HG03558 (cell line): ENCODE results near the gene GNG13.
"Not testable (repeated sequence)": the region's sequence is repeated elsewhere in the genome, so short reads cannot be mapped to it uniquely, and the experiment has no call there.

ENCODE experiments used
- ATAC-seq: cut with Tn5 transposase; IDR thresholded peaks from one replicate; pipeline ENCODE4 v1.9.1; 2021; ENCODE audit warnings: moderate number of reproducible peaks; ENCODE audit not compliant: unreplicated experiment; ENCODE audit errors: extremely low read depth

Gene GNG13

GRCh38 chr16:764848-765487 lies 35.6 kb downstream of the GNG13 start:
- no peak for ATAC-seq

- no peak for ATAC-seq
Measured at GRCh38 chr16:764184-764750, 36.3 kb downstream of the GNG13 start.

- ATAC-seq: no peak
Measured at GRCh38 chr16:763369-764183, 37.0 kb downstream of the GNG13 start.

GRCh38 chr16:762595-763268 lies 37.8 kb downstream of the GNG13 start:
- no peak for ATAC-seq

- no peak for ATAC-seq
Measured at GRCh38 chr16:761625-762513, 38.7 kb downstream of the GNG13 start.

GRCh38 chr16:760545-761343 lies 39.8 kb downstream of the GNG13 start, which contains the start of gene MSLN:
MSLN (plus strand) TSS chr16:760734; CDS start chr16:762681, 1,947 bp downstream.
- ATAC-seq: no peak

- no peak for ATAC-seq
Measured at GRCh38 chr16:760065-760464, 40.5 kb downstream of the GNG13 start.

- ATAC-seq: no peak
Measured at GRCh38 chr16:759110-759910, 41.2 kb downstream of the GNG13 start.

- no peak for ATAC-seq
Measured at GRCh38 chr16:756428-756827, 44.1 kb downstream of the GNG13 start.

- ATAC-seq: no peak
Measured at GRCh38 chr16:754656-755055, 45.9 kb downstream of the GNG13 start.

GRCh38 chr16:754121-754607 lies 46.4 kb downstream of the GNG13 start:
- ATAC-seq: not testable (repeated sequence)

- ATAC-seq: no peak
Measured at GRCh38 chr16:752007-752312, 48.6 kb downstream of the GNG13 start.

- no peak for ATAC-seq
Measured at GRCh38 chr16:751152-752006, 49.2 kb downstream of the GNG13 start.

- ATAC-seq: no peak
Measured at GRCh38 chr16:750485-750884, 50.0 kb downstream of the GNG13 start.

GRCh38 chr16:749010-749409 lies 51.5 kb downstream of the GNG13 start:
- ATAC-seq: no peak
